ENCODE results near the gene BAHCC1.

DNA sequence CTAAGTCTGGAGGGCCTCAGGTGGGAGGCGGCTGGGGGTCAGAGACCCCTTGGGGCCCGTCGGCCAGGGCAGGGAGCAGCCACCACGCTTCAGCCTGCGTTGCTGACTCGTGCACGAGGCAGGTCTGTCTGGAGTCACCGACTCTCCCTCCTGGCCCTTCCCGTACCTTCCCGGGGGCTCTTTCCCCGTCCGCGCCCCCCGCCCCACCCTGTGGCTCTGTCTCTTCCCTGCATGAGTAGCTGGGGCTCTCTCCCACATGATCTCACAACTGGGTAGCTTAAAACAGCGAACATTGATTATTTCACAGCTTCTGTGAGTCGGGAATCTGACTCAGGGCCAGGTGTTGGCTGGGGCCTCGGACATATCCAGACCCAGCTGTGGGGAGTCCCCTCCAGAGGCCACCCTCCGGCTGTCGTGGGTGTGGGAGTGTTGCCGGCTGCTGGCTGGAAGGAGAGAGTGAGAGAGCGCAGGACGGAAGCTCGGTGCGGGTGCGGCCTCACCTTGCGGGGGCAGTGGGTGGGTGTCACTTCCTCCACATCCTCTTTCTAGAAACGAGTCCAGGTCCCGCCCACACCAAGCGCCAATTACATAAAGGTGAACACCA is 17.3 kb downstream of the BAHCC1 start:
- TF ChIP-seq, protein P1, sequence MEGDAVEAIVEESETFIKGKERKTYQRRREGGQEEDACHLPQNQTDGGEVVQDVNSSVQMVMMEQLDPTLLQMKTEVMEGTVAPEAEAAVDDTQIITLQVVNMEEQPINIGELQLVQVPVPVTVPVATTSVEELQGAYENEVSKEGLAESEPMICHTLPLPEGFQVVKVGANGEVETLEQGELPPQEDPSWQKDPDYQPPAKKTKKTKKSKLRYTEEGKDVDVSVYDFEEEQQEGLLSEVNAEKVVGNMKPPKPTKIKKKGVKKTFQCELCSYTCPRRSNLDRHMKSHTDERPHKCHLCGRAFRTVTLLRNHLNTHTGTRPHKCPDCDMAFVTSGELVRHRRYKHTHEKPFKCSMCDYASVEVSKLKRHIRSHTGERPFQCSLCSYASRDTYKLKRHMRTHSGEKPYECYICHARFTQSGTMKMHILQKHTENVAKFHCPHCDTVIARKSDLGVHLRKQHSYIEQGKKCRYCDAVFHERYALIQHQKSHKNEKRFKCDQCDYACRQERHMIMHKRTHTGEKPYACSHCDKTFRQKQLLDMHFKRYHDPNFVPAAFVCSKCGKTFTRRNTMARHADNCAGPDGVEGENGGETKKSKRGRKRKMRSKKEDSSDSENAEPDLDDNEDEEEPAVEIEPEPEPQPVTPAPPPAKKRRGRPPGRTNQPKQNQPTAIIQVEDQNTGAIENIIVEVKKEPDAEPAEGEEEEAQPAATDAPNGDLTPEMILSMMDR (IDR thresholded peaks at IDR 0.05) = no peak
- no peak for TF ChIP-seq POLR2A (IDR thresholded peaks at IDR 0.05)
- no peak for TF ChIP-seq POLR2AphosphoS5 (IDR thresholded peaks at IDR 0.05)
